ENCODE measurements around the gene APP.
"Not testable (repeated sequence)": the region's sequence is repeated elsewhere in the genome, so short reads cannot be mapped to it uniquely, and the experiment has no call there.

The APP gene

DNA sequence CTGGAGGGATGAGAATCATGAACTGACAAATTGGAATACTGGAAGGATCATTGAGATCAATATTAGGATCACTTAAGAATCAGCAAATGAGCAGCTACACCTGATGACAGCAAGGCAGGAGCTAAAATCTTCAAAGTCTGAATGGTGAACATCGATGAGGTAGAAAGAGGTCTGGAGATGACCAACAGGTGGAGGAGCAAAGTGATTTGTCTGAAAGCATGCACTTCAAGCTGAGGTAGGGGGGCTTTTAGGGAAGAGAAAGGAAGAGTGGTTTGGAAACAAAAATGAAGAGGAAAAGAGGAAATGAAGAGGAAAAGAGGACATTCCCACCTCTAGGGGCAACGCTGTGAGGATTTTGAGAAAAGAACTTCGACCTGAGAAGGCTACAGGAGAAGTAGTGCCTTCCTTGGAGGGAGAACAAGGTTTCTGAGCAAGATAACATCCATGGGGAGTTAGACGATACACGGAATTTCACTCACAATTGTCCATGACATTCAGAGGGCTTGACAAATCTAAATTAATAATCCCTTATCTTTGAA, 79.0 kb downstream of the APP start:
- Histone ChIP-seq H3K36me3 (ENCODE audit: insufficient read depth, low read length) (0 out of 2 replicates have a peak, but pooled peaks cover 3% of the 10 kb centered on the region), H3K9ac (ENCODE audit: low read depth, low read length) (no peak overlapping the region), H3K9me3 (ENCODE audit: control insufficient read depth, insufficient read depth, low read length) (no peaks in the 10 kb centered on the region), H3K4me1 (ENCODE audit: insufficient read depth, low read length) (peaks cover 33% of the 10 kb centered on the region)

- H3K9ac ChIP-seq (ENCODE audit: low read depth, low read length) = no peak overlapping the region
- 0 out of 2 replicates have a peak, but pooled peaks cover 3% of the 10 kb centered on the region for H3K36me3 ChIP-seq (ENCODE audit: insufficient read depth, low read length)
- no peaks in the 10 kb centered on the region for H3K9me3 ChIP-seq (ENCODE audit: control insufficient read depth, insufficient read depth, low read length)
- H3K4me1 ChIP-seq (ENCODE audit: insufficient read depth, low read length) = peaks cover 30% of the 10 kb centered on the region
These were observed 80.8 kb downstream of the APP start for GRCh38 chr21:26089730-26090129.

- Histone ChIP-seq H3K4me1 (ENCODE audit: insufficient read depth, low read length) (peaks cover 23% of the 10 kb centered on the region; the same call in 1 of the 2 replicates), H3K9me3 (ENCODE audit: control insufficient read depth, insufficient read depth, low read length) (no peaks in the 10 kb centered on the region), H3K9ac (ENCODE audit: low read depth, low read length) (no peak overlapping the region), H3K36me3 (ENCODE audit: insufficient read depth, low read length) (0 out of 2 replicates have a peak, but pooled peaks cover 3% of the 10 kb centered on the region)
These were observed 83.2 kb downstream of the APP start for GRCh38 chr21:26087223-26087918.

GRCh38 chr21:26085882-26086281, 84.7 kb downstream of the APP start:
- 0 out of 2 replicates have a peak, but pooled peaks cover 3% of the 10 kb centered on the region for H3K36me3 ChIP-seq (ENCODE audit: insufficient read depth, low read length)
- H3K9me3 ChIP-seq (ENCODE audit: control insufficient read depth, insufficient read depth, low read length) = no peaks in the 10 kb centered on the region
- H3K9ac ChIP-seq (ENCODE audit: low read depth, low read length) = no peak overlapping the region

GRCh38 chr21:26085127-26085526, 85.4 kb downstream of the APP start:
- Histone ChIP-seq H3K4me1 (ENCODE audit: insufficient read depth, low read length) (peaks cover 25% of the 10 kb centered on the region; the same call in 1 of the 2 replicates), H3K9me3 (ENCODE audit: control insufficient read depth, insufficient read depth, low read length) (no peaks in the 10 kb centered on the region), H3K36me3 (ENCODE audit: insufficient read depth, low read length) (0 out of 2 replicates have a peak, but pooled peaks cover 2% of the 10 kb centered on the region), H3K9ac (ENCODE audit: low read depth, low read length) (no peak overlapping the region)

More at GRCh38 chr21:26085882-26086281, 84.7 kb downstream of the APP start:
- peaks cover 21% of the 10 kb centered on the region; the same call in 1 of the 2 replicates for H3K4me1 ChIP-seq (ENCODE audit: insufficient read depth, low read length)

DNA sequence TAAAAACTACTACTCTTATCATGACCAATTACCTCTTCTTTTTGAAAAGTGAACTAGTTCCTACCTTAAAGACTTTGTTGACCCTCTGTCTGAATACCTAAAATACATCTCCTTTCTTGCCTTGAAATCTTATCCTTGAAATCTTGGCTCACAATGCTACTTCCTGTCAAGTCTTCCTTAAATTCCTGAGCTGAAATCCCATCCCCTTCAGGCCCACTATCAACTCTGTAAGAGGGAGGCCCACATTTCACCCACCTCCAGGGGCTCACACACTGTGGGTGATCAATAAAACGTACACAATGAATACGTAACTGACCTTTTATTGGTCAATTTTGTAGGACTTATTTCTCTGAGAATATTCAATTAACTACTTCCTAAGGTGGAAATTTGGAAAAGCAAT, 88.0 kb downstream of the APP start:
- H3K36me3 ChIP-seq (ENCODE audit: insufficient read depth, low read length) = no peaks in the 10 kb centered on the region
- no peaks in the 10 kb centered on the region for H3K9me3 ChIP-seq (ENCODE audit: control insufficient read depth, insufficient read depth, low read length)
- H3K9ac ChIP-seq (ENCODE audit: low read depth, low read length) = no peak overlapping the region
- peaks cover 29% of the 10 kb centered on the region; the same call in 1 of the 2 replicates for H3K4me1 ChIP-seq (ENCODE audit: insufficient read depth, low read length)

DNA sequence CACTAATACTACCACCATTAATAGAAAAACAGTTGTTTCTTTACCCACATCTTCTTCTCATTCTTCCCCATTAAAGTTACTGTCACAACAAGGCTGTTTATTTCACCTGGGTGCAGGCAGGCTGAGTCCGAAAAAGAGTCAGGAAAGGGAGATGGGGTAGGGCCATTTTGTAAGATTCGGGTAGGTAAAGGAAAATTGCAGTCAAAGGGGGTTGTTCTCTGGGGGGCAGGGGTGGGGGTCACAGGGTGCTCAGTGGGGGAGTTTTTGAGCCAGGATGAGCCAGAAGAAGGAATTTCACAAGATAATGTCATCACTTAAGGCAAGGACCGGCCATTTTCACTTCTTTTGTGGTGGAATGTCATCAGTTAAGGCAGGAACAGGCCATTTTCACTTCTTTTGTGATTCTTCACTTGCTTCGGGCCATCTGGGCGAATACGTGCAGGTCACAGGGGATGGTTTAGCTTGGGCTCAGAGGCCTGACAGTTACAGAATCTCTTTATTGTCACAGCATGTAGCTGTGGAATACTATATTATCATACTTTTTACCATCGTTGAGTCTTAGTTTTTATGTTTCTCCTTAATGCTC, 89.3 kb downstream of the APP start:
- H3K4me1 ChIP-seq (ENCODE audit: insufficient read depth, low read length) = peaks cover 34% of the 10 kb centered on the region
- H3K9ac ChIP-seq (ENCODE audit: low read depth, low read length) = peak overlapping the region; percentile 17; the same call in 1 of the 2 replicates
- not testable (repeated sequence) for H3K36me3 ChIP-seq (ENCODE audit: insufficient read depth, low read length); H3K9me3 ChIP-seq (ENCODE audit: control insufficient read depth, insufficient read depth, low read length)

DNA sequence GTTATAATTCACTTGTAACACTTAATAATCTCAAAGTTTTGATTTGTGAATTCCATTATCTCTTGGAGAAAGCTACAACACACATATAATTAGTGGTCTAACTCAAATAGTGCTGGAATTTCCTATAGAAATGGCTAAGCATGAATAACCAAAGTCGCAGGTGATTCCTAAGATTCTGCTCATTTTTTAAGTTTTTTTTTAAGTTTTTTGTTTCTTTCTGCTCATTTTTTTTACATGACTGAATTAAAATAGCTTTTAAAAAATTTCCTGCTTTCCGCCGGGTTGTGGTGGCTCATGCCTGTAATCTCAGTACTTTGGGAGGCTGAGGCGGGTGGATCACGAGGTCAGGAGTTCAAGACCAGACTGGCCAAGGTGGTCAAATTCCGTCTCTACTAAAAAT, 90.4 kb downstream of the APP start:
- Histone ChIP-seq H3K9ac (ENCODE audit: low read depth, low read length) (no peak overlapping the region), H3K9me3 (ENCODE audit: control insufficient read depth, insufficient read depth, low read length) (no peaks in the 10 kb centered on the region), H3K4me1 (ENCODE audit: insufficient read depth, low read length) (peaks cover 37% of the 10 kb centered on the region), H3K36me3 (ENCODE audit: insufficient read depth, low read length) (no peaks in the 10 kb centered on the region)

DNA sequence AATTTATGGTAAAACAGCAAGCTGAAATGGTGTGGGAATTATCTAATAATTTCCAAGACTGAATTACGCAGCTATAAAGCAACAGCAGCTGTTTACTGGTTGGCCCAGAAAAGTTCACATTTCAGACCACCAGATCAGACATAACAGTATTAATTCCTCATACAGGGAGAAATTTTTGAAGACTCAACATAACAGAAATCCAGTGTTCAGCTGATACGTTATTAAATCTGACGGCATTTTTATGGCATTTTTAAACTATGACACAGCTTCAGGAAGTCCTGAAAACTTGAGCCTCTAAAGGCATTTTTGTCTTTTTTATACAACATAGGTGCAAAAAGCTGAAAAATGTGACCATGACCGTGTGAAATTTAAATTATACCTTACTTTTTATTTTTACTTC, 91.2 kb downstream of the APP start:
- Histone ChIP-seq H3K4me1 (ENCODE audit: insufficient read depth, low read length) (peaks cover 44% of the 10 kb centered on the region), H3K36me3 (ENCODE audit: insufficient read depth, low read length) (no peaks in the 10 kb centered on the region), H3K9me3 (ENCODE audit: control insufficient read depth, insufficient read depth, low read length) (no peaks in the 10 kb centered on the region), H3K9ac (ENCODE audit: low read depth, low read length) (no peak overlapping the region)

DNA sequence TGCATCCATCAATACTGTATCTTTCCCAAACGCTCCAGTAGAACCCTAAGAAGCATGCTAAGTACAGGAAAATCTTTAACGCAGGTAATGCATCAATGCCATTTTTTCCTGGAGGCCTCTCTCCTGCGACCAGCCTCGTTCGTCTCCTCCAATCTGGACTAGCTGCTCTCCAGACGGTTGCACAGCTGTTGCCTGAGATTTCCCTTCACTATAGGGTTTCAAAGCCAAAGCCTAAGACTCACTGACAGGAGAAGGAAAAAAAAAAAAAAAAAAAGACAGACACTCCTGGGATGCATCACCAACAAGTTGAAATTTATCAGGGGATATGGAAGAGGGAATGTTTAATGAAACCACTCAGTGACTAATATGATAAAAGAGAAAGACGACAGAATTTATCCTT, 93.0 kb downstream of the APP start:
- no peaks in the 10 kb centered on the region for H3K36me3 ChIP-seq (ENCODE audit: insufficient read depth, low read length)
- no peak overlapping the region for H3K9ac ChIP-seq (ENCODE audit: low read depth, low read length)
- H3K4me1 ChIP-seq (ENCODE audit: insufficient read depth, low read length) = peaks cover 51% of the 10 kb centered on the region
- no peaks in the 10 kb centered on the region for H3K9me3 ChIP-seq (ENCODE audit: control insufficient read depth, insufficient read depth, low read length)

DNA sequence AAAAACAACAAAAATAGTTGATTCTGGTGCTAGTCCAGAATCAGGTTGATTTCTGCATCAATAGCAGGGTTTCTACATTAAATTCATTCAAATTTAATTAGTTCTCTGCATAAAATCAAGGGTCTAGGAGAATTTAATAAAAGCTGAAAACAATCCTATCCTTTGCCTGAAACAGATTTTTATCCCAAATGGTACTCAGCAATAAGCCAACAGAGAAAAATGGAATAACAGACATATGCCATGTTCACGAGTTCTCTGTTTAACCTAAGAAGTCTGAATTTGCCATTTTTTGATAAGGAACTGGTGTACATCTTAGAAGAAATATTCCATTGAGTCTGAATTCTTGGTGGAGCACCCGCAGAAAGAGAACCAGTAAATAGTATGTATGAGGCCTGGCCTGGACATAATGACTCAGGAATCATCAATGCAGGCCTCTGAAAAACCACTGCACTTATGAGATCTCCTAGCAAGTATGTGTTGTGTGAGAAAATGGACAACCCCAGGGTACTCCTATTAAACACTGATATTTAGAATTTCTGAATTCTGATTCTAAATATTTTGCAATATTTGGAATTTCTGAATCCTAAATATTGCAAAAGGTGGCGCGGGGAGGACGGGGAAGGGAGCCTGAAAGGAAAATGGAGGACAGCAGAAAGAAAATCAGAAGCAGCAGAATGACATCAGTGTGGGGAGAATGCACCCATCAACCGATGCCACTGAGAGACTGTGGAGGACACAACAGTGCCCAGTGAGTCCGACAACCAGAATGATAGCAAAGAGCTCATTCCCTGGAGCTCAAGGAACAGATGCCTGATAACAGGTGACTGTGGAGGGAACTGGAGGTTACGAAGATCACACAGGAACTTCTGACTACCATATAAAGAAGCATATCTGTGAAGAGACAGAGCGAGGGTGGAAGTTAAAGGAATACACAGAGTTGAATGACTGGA, 97.6 kb downstream of the APP start:
- H3K36me3 ChIP-seq (ENCODE audit: insufficient read depth, low read length) = no peaks in the 10 kb centered on the region
- no peak overlapping the region for H3K9ac ChIP-seq (ENCODE audit: low read depth, low read length)
- H3K9me3 ChIP-seq (ENCODE audit: control insufficient read depth, insufficient read depth, low read length) = no peaks in the 10 kb centered on the region
- peaks cover 81% of the 10 kb centered on the region for H3K4me1 ChIP-seq (ENCODE audit: insufficient read depth, low read length)

DNA sequence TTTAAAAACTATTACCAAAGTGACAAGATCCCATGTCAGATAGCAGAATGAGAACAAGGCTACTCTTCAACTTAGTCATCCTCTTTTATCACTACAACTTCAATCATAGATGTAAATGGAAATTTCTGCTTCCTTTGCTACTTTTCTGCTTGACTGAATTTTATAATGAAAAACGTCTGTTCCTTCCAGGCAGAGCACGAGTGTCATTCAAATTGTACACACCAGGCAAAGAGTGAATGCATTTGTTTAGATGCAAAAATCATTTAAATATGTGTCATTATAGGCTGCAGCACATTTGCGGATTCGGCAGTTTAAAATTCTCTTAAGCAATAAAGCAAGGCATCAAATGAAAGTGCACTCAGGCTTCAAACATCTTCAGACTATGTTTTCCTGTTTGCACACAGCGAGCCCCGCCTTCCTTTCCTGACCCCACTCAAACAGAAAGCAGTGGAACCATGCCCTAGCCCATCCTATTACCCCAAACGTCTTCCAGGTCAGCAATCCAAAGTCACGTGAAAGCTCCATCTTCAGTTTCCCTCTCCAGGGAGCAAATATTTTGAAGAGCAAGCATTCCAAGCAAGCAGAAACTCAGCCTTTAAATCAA, 99.6 kb downstream of the APP start:
- no peaks in the 10 kb centered on the region for H3K36me3 ChIP-seq (ENCODE audit: insufficient read depth, low read length)
- H3K4me1 ChIP-seq (ENCODE audit: insufficient read depth, low read length) = peaks cover 80% of the 10 kb centered on the region
- H3K9ac ChIP-seq (ENCODE audit: low read depth, low read length) = no peak overlapping the region
- H3K9me3 ChIP-seq (ENCODE audit: control insufficient read depth, insufficient read depth, low read length) = no peaks in the 10 kb centered on the region

- no peaks in the 10 kb centered on the region for H3K36me3 ChIP-seq (ENCODE audit: insufficient read depth, low read length)
- H3K4me1 ChIP-seq (ENCODE audit: insufficient read depth, low read length) = peaks cover 84% of the 10 kb centered on the region
- no peaks in the 10 kb centered on the region for H3K9me3 ChIP-seq (ENCODE audit: control insufficient read depth, insufficient read depth, low read length)
- no peak overlapping the region for H3K9ac ChIP-seq (ENCODE audit: low read depth, low read length)
These were observed 100.4 kb downstream of the APP start for GRCh38 chr21:26070121-26070520.

DNA sequence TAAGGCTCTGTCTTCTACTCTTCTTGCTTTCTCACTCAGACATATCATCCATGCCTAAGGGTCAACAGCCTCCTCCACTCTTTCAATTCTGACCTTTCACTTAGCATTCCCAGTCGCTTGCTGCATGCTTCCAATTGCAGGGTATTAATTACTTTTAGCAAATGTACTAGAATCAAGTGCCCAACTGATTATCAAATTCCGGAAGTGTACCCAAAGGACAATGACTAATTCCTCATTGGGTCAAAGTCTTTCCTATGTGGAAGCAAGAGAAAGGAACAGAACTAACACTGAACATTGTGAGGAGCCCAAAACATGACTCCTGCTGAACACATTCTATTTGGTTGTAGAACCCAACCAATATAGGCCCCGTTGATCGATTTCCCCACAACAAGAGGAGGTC, 101.8 kb downstream of the APP start:
- no peaks in the 10 kb centered on the region for H3K36me3 ChIP-seq (ENCODE audit: insufficient read depth, low read length)
- no peaks in the 10 kb centered on the region for H3K9me3 ChIP-seq (ENCODE audit: control insufficient read depth, insufficient read depth, low read length)
- H3K4me1 ChIP-seq (ENCODE audit: insufficient read depth, low read length) = peaks cover 79% of the 10 kb centered on the region
- H3K9ac ChIP-seq (ENCODE audit: low read depth, low read length) = no peak overlapping the region

All from ES-I3 (cell line).